SU-DHL-6 (cell line): Measurements from ENCODE around the gene TCEAL1.

Experiments
- H2AFZ ChIP-seq: fragments of 200-600 bp; sonication (generic); 2 replicates; pipeline ENCODE4 v1.6.1; 2014; ENCODE audit warnings: low read depth, mild to moderate bottlenecking, moderate library complexity, mixed read lengths, antibody characterized with exemption, low read length; ENCODE audit not compliant: severe bottlenecking
- H3F3A ChIP-seq: fragments of 200-600 bp; shearing (Covaris generic); 2 replicates; pipeline ENCODE4 v1.6.0; 2016; ENCODE audit warnings: antibody characterized with exemption, mild to moderate bottlenecking; ENCODE audit not compliant: insufficient read depth
- H3K27ac ChIP-seq: fragments of 200-600 bp; sonication (generic); 2 replicates; pipeline ENCODE4 v1.5.1; 2016; ENCODE audit warnings: low read depth, mild to moderate bottlenecking, low read length, moderate library complexity, mixed read lengths
- H3K27me3 ChIP-seq: fragments of 200-600 bp; sonication (generic), shearing (Covaris generic); 2 replicates; pipeline ENCODE4 v1.6.0; 2014; ENCODE audit warnings: mild to moderate bottlenecking, low read length
- H3K36me3 ChIP-seq: fragments of 200-600 bp; sonication (generic); 2 replicates; pipeline ENCODE4 v1.6.1; 2014; ENCODE audit warnings: mild to moderate bottlenecking, low read length, mixed read lengths
- H3K4me2 ChIP-seq: fragments of 300-600, 200-600 bp; shearing (Covaris generic), sonication (generic); 2 replicates; pipeline ENCODE4 v1.6.0; 2014; ENCODE audit warnings: low read length, low read depth, mild to moderate bottlenecking; ENCODE audit not compliant: poor library complexity, severe bottlenecking
- H3K4me3 ChIP-seq: fragments of 200-600 bp; sonication (generic); 2 replicates; pipeline ENCODE4 v1.5.1; 2014; ENCODE audit warnings: antibody characterized with exemption, low read length, mild to moderate bottlenecking, mixed read lengths; ENCODE audit not compliant: insufficient read depth, poor library complexity, severe bottlenecking
- H3K79me2 ChIP-seq: fragments of 200-600 bp; sonication (generic); 2 replicates; pipeline ENCODE4 v1.6.1; 2014; ENCODE audit warnings: mild to moderate bottlenecking, low read length, moderate library complexity; ENCODE audit not compliant: insufficient read depth
- H3K9ac ChIP-seq: fragments of 200-600 bp; sonication (generic); 2 replicates; pipeline ENCODE4 v1.7.0; 2014; ENCODE audit warnings: mild to moderate bottlenecking, low read length
- H3K9me2 ChIP-seq: fragments of 200-600 bp; sonication (generic); replicated peaks from 2 replicates; pipeline ENCODE4 v1.6.1; 2014; ENCODE audit warnings: low read length; ENCODE audit not compliant: insufficient read depth
- H3K9me3 ChIP-seq: fragments of 200-600 bp; sonication (generic); 2 replicates; pipeline ENCODE4 v1.6.1; 2014; ENCODE audit warnings: low read length, mixed read lengths; ENCODE audit not compliant: insufficient read depth
- H4K20me1 ChIP-seq: fragments of 200-600 bp; sonication (generic); 2 replicates; pipeline ENCODE4 v1.6.1; 2014; ENCODE audit warnings: low read depth, mild to moderate bottlenecking, antibody characterized with exemption, low read length, moderate library complexity, mixed read lengths
- CTCF ChIP-seq: fragments of 200-600 bp; sonication (generic); IDR thresholded peaks from one replicate; pipeline ENCODE4 v1.5.1; 2017; ENCODE audit warnings: antibody characterized with exemption, mild to moderate bottlenecking, low read length, moderate library complexity; ENCODE audit not compliant: insufficient read depth, poor library complexity, severe bottlenecking
- EZH2phosphoT487 ChIP-seq: fragments of 200-600 bp; sonication (generic), shearing (Covaris generic); conservative IDR thresholded peaks from 2 replicates; pipeline ENCODE4 v1.6.1; 2018; ENCODE audit warnings: mild to moderate bottlenecking, antibody characterized with exemption, low read length, moderate library complexity, mixed read lengths

TCEAL1 gene

GRCh38 chrX:103628386-103629317 lies at the start of gene TCEAL1:
Gene TCEAL1 (plus strand): TSS chrX:103628975. CDS start chrX:103629917, 942 bp downstream.
- Histone ChIP-seq H3K9ac (peak within 1 kb of the TSS; percentile 20; the same call in 1 of the 2 replicates), H3K9me3 (no peaks in the 10 kb centered on the region), H3K36me3 (no peaks in the 10 kb centered on the region), H3K27me3 (no peaks in the 10 kb centered on the region), H3K79me2 (no peaks in the 10 kb centered on the region), H3F3A (no peaks in the 10 kb centered on the region), H2AFZ (peak within 1 kb of the TSS; percentile 54), H3K27ac (no peak within 1 kb of the TSS), H4K20me1 (no peaks in the 10 kb centered on the region), H3K4me3 (peak within 1 kb of the TSS; percentile 38), H3K4me2 (peak within 1 kb of the TSS; percentile 41), H3K9me2 (no peaks in the 10 kb centered on the region)
- TF ChIP-seq CTCF (no peak), EZH2phosphoT487 (no peak)

GRCh38 chrX:103584596-103584995 lies 44.2 kb upstream of the TCEAL1 start:
- Histone ChIP-seq H3F3A (no peaks in the 10 kb centered on the region), H3K9ac (no peak overlapping the region), H3K9me3 (no peaks in the 10 kb centered on the region), H3K36me3 (no peaks in the 10 kb centered on the region), H3K4me2 (no peak overlapping the region), H3K9me2 (no peaks in the 10 kb centered on the region), H4K20me1 (no peaks in the 10 kb centered on the region), H3K79me2 (no peaks in the 10 kb centered on the region), H3K27me3 (no peaks in the 10 kb centered on the region), H2AFZ (no peak overlapping the region), H3K4me3 (no peak overlapping the region), H3K27ac (no peak overlapping the region)
- no peak for TF ChIP-seq CTCF
- no peak for TF ChIP-seq EZH2phosphoT487

GRCh38 chrX:103585411-103586313 lies 43.1 kb upstream of the TCEAL1 start, which contains the start of gene TCEAL4:
Gene TCEAL4 (plus strand): TSS chrX:103585515. CDS start chrX:103586676, 1,161 bp downstream.
- Histone ChIP-seq H2AFZ (no peak within 1 kb of the TSS), H3K4me3 (no peak within 1 kb of the TSS), H3K27me3 (no peaks in the 10 kb centered on the region), H3K4me2 (no peak within 1 kb of the TSS), H3K9ac (no peak within 1 kb of the TSS), H3K79me2 (no peaks in the 10 kb centered on the region), H4K20me1 (no peaks in the 10 kb centered on the region), H3K9me2 (no peaks in the 10 kb centered on the region), H3K27ac (no peak within 1 kb of the TSS), H3F3A (no peaks in the 10 kb centered on the region), H3K9me3 (no peaks in the 10 kb centered on the region), H3K36me3 (no peaks in the 10 kb centered on the region)
- TF ChIP-seq EZH2phosphoT487 (no peak), CTCF (no peak)
